ENCODE measurements around the gene GLDN. TPM values are rescaled to one million over a fixed set of nuclear protein-coding genes. Genes with fewer than 3 reads are reported as not detected.

GLDN gene
- total and polyA plus RNA-seq, 2 of the 4 experiments (the other 2 are of a cell fraction) = under 0.01 TPM; not detected in 1

GRCh38 chr15:51382787-51383186, 41.3 kb downstream of the GLDN start:
- Histone ChIP-seq H3K79me1 (ENCODE audit: low read depth in 1 of 2, low read length in 2 of 2) (no peaks in the 10 kb centered on the region), H4K5ac (ENCODE audit: low read depth, low read length) (no peak overlapping the region), H2BK5ac (ENCODE audit: low read depth, low read length, poor library complexity, severe bottlenecking) (no peak overlapping the region), H2BK15ac (ENCODE audit: low read depth, low read length) (no peak overlapping the region), H3K23ac (ENCODE audit: low read depth, low read length) (no peak overlapping the region), H3K56ac (ENCODE audit: extremely low read depth, insufficient read depth, low read length) (no peak overlapping the region), H3K9me1 (ENCODE audit: insufficient read depth, low read length) (no peaks in the 10 kb centered on the region), H3K9ac (ENCODE audit: low read depth, low read length) (no peak overlapping the region), H3K4ac (ENCODE audit: low read depth, low read length) (no peak overlapping the region), H3K4me3 (ENCODE audit: insufficient read depth, low read depth, low read length) (no peak overlapping the region), H3K36me3 (ENCODE audit: control insufficient read depth, insufficient read depth, low read length) (no peaks in the 10 kb centered on the region), H2BK20ac (ENCODE audit: low read depth, low read length) (no peak overlapping the region), H3K18ac (ENCODE audit: low read depth, low read length) (no peak overlapping the region), H3K4me1 (ENCODE audit: control insufficient read depth, insufficient read depth, low read length) (peaks cover 4% of the 10 kb centered on the region; the same call in 1 of the 2 replicates), H2AK5ac (ENCODE audit: low read depth, low read length) (no peak overlapping the region), H2AFZ (replicated peaks; ENCODE audit: low read length, poor library complexity) (no peak overlapping the region), H4K8ac (ENCODE audit: low read depth in 2 of 2, low read length in 2 of 2) (no peak overlapping the region), H3K4me2 (ENCODE audit: low read depth, low read length) (no peak overlapping the region), H2BK120ac (ENCODE audit: low read depth, low read length) (no peak overlapping the region), H4K91ac (ENCODE audit: insufficient read depth, low read depth, low read length) (no peak overlapping the region), H3K9me3 (ENCODE audit: control insufficient read depth, insufficient read depth, low read length) (no peaks in the 10 kb centered on the region), H3K27me3 (ENCODE audit: control insufficient read depth, insufficient read depth, low read length) (peaks cover 38% of the 10 kb centered on the region), H2AK9ac (replicated peaks; ENCODE audit: low read depth, low read length, poor library complexity) (no peak overlapping the region), H4K20me1 (ENCODE audit: insufficient read depth, low read length) (no peaks in the 10 kb centered on the region), H3K14ac (replicated peaks; ENCODE audit: low read depth, low read length) (no peak overlapping the region), H3K27ac (ENCODE audit: insufficient read depth, low read length) (no peak overlapping the region)
- ChIA-PET CTCF (interaction anchor here (0.6 to 9.7 kb wide), 10 partner anchors 16 to 572 kb away, joined by 3 to 89 read pairs (median 4); no protein-coding TSS in a partner anchor), POLR2A (ENCODE audit: unreplicated experiment) (no interaction called here)
- DNase-seq (peak; percentile 53), ATAC-seq (ENCODE audit: low read depth) (peak; percentile 65)
- in situ Hi-C loops (cut with MboI; ENCODE audit: low sequenced_read_pairs) = loop anchor here (5.0 kb wide), 1 partner anchor 220 kb away; no protein-coding TSS in a partner anchor
- dilution Hi-C loops (cut with HindIII; ENCODE audit: low sequenced_read_pairs, unreplicated experiment) = no loop called here
- intact Hi-C loops (cut with micrococcal nuclease) = loop anchor here (1.0 kb wide), 1 partner anchor 117 kb away; no protein-coding TSS in a partner anchor
- BruUV-seq (replicated peaks) = no TSS peak
- TF ChIP-seq SMC3 (IDR thresholded peaks at IDR 0.05; ENCODE audit: low read depth, low read length) = peak; percentile 48
- TF ChIP-seq ELK1 (IDR thresholded peaks at IDR 0.05; ENCODE audit: borderline replicate concordance, low read depth, low read length) = no peak
- peak; percentile 62 for TF ChIP-seq CTCF (conservative IDR thresholded peaks at IDR 0.05; ENCODE audit: low read depth, low read length)
- TF ChIP-seq RAD21 (IDR thresholded peaks at IDR 0.05; ENCODE audit: low read length) = peak; percentile 51
- 43% methylated on average over 1 of the region's 4 CpGs; no CpG with 5 or more reads in 1 of the 2 experiments for WGBS, 2 experiments (ENCODE audit: extremely low coverage in 2 of 2, insufficient read length in 1 of 2)
